ENCODE results near the gene SYNE4.
"Not testable (repeated sequence)": the region's sequence is repeated elsewhere in the genome, so short reads cannot be mapped to it uniquely, and the experiment has no call there.

Gene SYNE4

DNA sequence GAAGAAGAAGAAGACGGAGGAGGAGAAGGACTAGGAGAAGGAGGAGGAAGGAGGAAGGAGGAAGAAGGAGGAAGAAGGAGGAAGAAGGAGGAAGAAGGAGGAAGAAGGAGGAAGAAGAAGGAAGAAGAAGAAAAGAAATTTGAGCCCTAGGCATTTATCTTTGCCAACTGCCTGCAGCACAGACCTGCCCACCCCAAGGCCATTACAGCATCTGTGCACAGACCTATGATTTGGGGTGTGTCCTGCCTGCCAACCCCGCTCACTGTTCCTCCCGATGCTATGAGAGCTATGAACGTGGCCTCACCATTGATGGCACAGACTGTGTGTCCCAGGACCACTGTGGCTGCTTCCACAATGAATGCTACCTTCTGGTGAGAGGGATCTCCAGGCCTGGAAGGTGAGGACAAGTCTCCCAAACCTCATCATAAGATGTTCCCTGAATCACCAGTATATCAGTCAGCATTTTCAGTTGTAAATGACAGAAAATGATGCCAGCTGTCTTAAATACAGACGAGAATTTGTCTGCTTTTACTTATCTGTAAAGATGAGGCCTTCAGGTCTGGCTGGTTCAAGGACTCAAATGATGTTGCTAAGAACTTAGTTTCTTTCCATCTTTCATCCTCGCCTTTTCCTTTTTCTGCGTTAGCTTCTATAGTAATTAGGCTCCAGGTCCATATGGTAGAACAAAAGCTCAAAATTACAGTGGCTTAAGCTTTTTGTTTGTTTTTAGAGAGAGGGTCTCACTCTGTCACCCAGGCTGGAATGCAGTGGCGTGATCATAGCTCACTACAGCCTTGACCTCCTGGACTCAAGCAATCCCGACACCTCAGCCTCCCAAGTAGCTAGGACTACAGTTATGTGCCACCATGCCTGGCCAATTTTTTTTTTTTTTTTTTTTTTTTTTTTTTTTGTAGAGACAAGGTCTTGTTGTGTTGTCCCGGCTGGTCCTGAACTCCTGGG, 17.6 kb downstream of the SYNE4 start:
- DNase-seq: no peak

DNA sequence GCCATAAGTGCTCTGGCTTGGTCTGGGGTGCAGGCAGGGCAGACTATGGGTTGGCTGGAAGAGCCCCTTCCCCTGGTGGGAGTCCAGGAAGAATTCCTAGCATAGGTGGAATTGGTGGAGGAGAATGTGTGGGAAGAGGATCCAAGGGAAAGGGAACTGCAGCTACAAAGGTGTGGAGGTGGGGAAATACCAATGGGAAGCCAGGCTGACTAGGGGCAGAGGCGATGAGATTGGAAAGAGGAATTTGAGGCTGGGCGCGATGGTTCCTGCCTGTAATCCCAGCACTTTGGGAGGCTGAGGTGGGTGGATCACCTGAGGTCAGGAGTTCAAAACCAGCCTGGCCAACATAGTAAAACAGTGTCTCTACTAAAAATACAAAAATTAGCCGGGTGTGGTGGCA, 18.5 kb downstream of the SYNE4 start:
- no peak for DNase-seq

DNA sequence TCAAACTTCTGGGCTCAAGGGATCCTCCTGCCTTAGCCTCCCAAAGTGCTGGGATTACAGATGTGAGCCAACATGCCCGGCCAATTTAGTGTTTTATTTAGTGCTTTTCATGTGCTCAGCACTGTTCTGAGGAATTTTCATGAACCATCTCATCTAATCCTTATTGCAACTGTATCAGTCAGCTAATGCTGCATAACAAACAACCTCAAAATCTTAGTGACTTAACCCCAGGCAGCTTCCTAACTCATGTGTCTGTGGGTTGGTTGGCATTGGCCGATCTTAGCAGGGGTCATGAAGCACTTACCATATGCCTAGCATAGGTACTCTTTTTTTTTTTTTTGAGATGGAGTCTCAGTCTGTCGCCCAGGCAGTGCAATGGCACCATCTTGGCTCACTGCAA, 19.8 kb downstream of the SYNE4 start:
- DNase-seq: no peak

DNA sequence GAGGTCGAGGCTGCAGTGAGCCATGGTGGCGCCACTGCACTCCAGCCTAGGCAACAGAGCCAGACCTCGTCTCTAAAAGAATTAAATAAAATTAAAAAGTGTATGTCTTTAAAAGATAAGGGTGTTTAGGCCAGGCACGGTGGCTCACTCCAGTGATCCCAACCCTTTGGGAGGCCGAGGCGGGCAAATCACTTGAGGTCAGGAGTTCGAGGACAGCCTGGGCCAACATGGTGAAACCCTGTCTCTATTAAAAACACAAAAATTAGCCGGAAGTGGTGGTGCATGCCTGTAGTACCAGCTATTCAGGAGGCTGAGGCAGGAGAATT, 21.1 kb downstream of the SYNE4 start:
- DNase-seq: no peak

DNA sequence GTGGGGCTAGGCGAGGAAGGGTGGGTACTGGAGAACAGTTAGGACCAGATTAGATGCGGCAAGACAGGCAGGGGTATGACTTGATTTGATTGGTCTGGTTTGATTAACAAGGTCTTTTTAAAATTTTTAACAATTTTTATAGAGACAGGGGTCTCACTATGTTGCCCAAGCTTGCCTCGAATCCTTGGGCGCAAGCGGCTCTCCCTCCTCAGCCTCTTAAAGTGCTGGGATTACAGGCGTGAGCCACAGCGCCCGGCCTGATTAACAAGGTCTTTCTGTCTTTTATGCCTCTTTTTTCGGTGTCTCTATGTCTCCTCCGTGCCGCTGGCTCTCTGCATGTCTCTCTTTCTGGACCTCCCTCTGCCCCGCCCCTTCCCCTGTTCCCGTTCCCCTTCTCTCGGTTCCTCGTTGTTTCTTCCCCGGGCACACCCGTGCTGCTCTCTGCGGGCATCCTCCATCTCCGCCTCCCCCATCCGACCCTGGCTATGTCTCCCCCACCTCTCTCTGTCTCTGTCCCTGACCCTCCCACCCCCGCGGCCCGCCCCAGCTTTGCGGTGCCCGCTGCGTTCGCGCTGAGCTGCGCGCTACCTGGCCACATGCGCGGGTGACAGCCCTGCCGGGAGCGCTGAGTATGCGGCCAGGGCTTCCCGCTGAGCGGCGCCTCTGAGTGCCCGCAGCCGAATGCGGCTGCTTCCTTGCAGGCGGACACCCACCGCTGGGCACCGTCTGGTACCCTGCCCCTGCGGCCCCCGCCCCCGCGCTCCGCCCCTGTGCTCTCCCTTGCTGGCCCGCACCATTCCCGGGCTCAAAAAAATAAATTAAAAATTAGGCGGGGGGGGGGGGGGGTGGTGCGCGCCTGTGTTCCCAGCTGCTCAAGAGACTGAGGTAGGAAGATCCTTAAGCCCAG, 21.7 kb downstream of the SYNE4 start:
- DNase-seq: no peak

DNA sequence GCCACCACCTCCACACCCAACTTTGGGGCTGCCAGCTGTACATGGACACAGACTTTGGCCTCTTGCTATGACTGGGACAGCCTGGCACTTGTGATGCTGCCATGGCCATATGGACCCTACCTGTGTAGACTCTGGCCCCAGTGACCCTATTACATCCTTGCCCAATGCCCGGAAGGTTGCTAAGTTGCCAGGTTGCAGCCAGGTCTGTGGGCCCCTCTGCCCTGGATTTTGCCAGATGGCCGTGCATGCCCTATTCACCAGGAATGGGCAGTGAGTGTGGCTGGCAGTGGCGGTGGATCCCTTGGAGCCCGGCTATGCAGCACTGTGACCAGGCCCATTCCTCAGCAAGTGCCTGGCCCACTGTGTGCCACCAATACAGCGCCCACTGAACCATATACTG, 22.5 kb downstream of the SYNE4 start:
- DNase-seq: no peak

DNA sequence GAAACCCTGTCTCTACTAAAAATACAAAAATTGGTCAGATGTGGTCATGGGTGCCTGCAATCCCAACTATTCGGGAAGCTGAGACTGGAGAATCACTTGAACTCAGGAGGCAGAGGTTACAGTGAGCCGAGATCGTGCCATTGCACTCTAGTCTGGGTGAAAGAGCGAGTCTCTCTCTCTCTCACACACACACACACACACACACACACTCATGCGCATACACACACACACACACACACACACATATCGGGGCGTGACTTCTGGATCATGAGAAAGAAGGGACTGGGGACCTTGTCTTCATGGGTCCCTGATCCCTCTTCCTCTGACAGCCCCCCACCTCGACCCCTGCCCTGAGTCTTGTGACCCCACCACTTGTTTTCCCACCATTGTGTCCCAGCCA, 25.4 kb downstream of the SYNE4 start:
- DNase-seq: no peak

DNA sequence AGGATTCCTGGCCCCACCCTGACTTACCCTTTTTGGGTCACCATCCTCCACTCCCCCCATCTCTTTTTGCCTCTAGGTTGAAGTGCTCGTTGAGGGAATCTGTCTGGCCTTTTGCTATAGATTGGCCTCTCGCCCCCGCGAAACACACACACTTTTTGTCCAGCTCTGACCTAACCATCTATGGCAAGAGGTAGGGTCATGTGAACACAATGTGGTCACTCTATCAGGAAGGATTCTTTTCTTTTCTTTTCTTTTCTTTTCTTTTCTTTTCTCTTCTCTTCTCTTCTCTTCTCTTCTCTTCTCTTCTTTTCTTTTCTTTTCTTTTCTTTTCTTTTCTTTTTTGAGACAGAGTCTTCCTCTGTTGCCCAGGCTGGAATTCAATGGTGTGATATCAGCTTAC, 27.6 kb downstream of the SYNE4 start:
- not testable (repeated sequence) for DNase-seq

DNA sequence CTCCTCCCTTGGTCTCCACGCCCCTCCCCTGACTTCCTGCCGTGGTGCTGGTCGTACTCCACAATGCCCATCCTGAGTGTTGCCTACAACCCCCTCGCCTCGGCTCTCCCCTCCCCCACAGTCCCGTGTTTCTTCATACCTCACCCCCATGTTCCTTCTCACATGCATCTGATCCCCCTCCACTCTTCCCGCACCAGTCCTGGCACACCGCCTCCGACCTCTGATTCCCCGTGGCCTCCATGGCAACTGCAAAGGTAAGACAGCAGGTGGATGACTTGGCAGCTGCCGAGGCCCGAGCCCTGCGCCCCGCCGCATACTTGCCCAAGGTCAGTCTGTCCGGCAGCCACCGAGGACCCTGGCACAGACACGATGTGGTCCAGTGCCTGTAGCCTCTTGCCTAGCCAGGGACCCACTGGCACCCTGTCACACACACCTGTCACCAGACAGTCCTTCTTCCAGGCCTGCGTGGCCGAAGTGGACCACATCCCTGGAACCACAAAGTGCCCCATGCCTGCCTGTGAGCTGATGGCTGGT, 29.7 kb downstream of the SYNE4 start:
- DNase-seq: no peak

DNA sequence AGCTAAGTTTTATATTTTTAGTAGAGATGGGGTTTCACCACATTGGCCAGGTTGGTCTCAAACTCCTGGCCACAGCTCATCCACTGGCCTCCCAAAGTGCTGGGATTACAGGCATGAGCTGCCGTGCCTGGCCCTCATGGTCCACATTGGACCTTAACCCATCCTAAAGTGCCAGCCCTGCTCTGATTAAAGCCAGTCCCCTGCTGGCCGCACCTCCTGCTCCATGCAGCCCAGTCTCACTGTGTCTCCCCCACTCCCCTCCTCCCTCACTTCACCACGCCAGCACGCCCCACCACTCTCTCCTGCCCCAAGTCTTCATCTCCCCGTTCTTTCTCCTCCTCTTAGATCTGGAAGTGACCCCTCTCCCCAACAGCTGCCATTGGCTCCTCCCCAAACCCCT, 30.3 kb downstream of the SYNE4 start:
- no peak for DNase-seq

DNA sequence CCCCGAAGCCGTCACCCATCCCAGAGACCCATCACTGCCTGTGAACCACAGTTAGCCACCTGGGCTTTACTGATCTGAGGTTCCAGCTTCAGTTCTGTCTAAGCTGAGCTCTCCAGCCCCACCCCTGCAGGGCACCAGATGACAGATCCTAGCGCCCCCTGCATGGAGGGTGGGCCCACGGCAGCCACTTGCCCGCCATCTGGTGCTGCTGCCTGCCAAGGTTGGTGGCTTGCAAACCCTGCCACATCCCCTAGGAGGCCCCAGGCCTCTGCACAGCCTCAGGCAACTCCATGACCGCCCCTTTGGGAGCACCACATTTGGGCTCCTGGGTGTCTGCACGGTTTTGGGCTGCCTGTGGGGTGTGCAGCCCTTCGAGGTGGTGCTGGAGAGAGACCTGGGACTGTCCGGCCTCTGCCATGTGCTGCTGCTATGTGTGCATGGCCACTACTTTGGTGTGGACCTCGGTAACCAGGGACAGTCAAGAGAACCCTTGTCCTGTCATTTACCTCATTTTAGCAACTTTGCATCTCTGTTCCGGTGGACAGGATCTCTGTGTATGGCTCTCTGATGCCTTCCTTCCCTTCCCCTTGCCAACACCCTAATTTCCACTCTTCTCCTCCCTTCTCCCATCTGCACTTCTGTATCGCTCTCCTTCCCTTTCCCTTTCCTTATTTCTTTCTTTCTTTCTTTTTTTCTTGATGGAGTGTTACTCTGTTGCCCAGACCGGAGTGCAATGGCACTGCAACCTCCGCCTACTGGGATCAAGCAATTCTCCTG, 31.0 kb downstream of the SYNE4 start:
- DNase-seq: no peak

DNA sequence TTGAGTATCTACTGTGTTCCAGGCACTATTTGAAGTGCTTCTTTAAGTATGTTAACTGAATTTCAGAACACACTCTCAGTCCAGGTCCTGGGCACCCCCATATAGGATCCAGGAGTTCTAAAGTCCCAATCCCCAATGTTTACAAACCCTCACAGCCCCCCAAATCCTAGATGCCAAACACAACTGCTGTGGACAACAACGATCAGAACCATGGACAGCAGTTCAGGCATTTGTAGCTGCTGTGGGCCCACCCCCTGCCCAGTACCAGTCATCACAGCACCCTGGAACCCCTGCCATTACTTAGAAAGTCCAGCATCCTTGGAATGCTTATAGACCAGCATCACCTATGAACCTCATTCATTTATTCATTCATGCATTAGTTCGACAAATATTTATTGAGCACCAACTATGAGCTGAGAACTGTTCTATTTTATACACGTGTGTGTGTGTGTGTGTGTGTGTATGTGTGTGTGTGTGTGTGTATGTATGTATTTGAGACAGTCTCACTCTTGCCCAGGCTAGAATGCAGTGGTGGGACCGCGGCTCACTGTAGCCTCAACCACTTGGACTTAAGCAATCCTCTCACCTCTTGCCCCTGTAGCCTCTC, 32.9 kb downstream of the SYNE4 start:
- DNase-seq: no peak

DNA sequence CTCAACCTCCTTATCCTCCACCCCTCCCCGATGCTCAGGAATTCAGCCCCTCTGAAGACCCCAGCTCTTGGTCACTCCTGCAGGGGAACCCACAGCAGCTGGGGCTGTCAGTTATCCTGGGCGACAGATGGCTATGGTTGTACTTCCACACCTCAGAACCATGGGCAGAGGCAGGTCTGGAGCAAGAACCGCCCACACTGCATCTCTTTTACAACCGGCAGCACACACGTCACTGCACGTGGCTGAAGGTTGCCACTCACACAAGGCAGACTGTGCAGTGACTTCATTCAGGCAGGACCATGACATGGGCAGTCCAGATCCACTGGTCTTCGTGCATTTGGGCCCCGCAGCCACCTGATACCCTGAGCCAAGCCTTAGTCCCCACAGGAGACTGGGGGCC, 35.1 kb downstream of the SYNE4 start:
- no peak for DNase-seq

DNA sequence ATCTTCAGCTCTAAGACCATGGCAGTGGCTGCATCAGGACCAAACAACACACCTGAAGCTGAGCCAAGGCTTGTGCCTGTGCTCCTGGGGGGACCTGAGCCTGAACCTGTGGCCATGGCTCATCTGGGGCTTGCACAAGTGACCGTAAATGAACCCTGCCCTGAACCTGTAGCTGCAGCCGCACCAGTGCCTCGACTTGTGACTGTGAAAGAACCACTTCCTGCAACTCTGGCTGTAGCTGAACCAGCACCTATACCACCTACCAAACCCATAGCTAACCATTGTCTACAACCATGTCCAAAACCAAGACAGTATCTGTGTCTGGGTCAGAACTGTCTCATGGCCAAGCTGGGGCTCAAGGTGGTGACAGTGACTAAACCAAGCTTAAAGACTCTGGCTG, 41.8 kb downstream of the SYNE4 start:
- no peak for DNase-seq

DNA sequence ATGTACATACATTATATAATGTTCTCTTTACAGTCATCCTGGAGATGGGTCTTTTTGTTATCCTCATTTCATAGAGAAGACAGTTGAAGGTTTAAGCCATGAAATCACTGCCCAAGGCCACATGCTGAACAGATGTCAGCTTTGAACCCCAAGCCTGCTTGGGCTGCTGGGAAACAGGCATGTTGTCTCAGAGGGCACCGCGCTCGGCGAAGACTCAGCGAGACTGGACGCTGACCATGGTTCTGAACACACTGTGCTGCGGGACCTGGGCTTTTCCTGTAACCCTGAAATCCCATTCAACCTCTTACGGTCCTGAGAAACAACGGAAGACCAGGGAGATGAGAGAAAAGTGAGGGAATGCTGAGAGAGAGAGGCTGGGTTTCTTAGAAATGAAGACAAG, 45.1 kb downstream of the SYNE4 start:
- DNase-seq: peak; percentile 58

DNA sequence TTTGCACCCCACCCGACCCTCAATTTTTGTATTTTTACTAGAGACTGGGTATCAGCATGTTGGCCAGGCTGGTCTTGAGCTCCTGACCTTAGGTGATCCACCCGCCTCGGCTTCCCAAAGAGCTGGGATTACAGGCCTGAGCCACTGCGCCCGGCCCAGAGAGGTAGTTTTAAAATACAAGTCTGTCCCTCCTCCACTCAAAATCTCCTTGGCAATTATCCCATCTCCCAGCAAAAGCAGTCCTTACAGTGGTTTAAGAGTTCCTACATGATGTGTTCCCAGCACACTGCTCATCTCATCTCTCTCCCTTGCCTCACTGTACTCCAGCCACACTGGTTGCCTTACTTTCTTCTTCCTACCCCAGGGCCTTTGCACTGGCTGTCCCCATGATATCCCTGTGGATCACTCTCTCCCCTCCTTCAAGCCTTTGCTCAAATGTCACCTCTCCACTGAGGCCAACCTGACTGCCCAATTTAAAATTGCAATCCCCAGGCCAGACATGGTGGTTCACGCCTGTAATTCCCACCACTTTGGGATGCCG, 48.1 kb downstream of the SYNE4 start:
- no peak for DNase-seq

DNA sequence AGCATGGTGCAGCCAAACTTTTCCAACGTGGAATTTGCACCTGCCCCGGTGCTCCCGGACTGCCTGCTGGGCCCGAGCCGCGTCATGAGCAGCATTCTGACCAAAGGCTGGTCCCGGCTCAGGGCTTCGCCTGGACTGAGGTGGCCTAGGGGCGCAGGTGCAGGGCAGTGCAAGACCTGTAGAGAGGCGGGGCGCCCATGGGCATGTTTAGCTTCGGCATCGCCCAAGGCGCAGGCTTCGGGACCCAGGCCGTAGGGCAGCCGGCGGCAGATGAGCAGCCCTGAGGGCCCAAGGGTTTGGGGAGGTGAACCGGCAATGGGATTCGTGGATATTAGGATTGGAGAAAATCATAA, 48.7 kb downstream of the SYNE4 start:
- DNase-seq: no peak

DNA sequence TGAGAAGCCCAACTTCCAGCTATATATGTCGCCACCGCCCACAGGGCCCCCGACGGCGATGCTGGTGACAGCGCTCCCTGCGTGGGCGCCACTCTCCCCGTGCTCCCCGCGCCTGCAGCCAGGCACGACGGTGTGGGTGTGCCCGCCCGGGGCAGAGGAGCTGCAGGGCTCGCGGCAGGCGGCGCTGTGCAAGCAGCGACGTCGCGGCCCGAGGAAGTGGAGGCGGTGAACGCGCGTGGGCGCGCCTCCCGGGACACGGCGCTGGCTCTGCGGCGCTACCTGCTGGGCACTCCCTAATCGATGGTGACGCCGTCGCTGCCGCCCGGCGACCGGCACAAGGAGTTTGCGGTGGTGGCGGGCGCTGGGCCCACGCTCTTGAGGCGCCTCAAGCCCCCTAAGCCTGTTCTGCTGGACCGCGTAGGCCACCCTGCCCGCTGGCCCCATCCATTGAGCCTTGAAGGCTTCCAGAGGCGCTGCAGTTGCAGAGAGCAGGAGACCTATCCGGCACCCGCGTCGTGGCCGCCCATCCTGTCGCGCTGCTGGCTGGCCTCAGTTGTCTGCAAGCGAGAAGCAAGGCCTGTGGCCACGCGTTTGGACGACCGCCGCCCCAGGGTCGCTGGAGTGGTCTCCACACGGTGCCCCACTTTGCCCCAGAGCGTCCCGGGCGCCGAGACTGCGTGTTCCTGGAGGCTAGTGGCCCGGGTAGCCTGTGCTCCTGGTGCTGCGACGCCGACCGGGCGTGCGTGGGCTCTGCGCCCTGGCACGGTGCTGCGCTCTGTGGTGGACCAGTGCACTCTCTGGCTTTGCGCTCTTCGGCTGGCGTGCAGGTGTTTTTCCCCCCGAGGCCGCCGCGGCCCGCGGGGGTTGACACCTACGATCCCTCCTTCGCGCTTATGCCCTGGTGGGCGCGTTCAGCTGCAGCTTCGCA, 49.3 kb downstream of the SYNE4 start:
- no peak for DNase-seq

DNA sequence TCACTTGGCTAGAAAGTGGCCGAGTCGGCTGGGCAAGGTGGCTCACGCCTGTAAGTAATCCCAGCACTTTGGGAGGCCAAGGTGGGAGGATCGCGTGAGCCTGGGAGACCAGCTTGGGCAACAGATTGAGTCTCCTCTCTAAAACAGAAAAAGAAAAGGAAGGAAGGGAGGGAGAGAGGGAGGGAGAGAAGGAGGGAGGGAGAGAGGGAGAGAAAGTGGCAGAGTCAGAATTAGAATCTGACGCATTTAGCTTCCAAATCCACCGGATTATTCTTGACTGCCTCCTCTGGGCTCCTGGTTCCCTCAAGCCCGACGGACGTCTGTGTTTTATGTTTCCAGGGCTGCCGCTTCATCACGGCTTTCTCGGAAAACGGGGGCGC, 50.0 kb downstream of the SYNE4 start:
- no peak for DNase-seq

DNA sequence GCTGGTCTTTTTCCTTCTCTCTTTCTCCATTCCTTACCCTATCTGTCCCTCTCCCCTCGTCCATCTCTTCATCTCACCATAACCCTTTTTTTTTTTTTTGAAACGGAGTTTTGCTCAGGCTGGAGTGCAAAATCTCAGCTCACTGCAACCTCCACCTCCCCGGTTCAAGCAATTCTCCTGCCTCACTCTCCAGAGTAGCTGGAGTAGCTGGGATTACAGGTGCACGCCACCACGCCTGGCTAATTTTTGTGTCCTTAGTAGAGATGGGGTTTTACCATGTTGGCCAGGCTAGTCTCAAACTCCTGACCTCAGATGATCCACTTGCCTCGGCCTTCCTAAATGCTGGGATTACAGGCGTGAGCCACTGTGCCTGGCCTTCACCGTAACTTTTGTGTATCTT, 51.2 kb downstream of the SYNE4 start:
- not testable (repeated sequence) for DNase-seq
